ENCODE results near the gene CROCC2. TPM values are rescaled to one million over a fixed set of nuclear protein-coding genes. Genes with fewer than 3 reads are reported as not detected.

The CROCC2 gene
- total RNA-seq, 1 donor from 2014 or later, result not detected

DNA sequence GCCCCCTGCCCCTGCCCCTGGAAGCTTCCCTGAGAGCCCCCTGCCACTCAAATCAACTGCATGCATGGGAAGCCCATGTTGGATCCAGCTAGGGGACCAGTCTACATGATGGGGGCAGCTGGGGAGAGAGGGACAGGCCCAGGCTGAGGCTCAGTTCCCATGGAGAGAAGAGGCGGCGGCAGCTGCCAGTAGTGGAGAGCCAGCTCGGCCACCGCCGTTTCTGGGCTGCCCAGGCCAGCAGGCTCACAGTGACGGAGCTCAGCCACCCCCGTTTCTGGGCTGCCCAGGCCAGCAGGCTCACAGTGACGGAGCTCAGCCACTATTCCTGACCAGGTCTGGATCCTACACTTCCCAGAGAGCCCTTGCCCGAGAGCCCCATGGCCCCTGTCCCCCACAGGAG, 13.8 kb upstream of the CROCC2 start:
- Mint-ChIP-seq H3K27ac (ENCODE audit: unreplicated experiment) (no peak overlapping the region), H3K4me3 (ENCODE audit: unreplicated experiment) (no peak overlapping the region), H3K36me3 (ENCODE audit: low read depth, unreplicated experiment) (no peaks in the 10 kb centered on the region), H3K4me1 (ENCODE audit: unreplicated experiment) (no peaks in the 10 kb centered on the region), H3K9me3 (ENCODE audit: unreplicated experiment) (no peaks in the 10 kb centered on the region), H3K27me3 (ENCODE audit: unreplicated experiment) (peaks cover 2% of the 10 kb centered on the region)
- no peak for DNase-seq (ENCODE audit: low spot score)
- TF ChIP-seq, protein P1, sequence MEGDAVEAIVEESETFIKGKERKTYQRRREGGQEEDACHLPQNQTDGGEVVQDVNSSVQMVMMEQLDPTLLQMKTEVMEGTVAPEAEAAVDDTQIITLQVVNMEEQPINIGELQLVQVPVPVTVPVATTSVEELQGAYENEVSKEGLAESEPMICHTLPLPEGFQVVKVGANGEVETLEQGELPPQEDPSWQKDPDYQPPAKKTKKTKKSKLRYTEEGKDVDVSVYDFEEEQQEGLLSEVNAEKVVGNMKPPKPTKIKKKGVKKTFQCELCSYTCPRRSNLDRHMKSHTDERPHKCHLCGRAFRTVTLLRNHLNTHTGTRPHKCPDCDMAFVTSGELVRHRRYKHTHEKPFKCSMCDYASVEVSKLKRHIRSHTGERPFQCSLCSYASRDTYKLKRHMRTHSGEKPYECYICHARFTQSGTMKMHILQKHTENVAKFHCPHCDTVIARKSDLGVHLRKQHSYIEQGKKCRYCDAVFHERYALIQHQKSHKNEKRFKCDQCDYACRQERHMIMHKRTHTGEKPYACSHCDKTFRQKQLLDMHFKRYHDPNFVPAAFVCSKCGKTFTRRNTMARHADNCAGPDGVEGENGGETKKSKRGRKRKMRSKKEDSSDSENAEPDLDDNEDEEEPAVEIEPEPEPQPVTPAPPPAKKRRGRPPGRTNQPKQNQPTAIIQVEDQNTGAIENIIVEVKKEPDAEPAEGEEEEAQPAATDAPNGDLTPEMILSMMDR (IDR thresholded peaks at IDR 0.05; ENCODE audit: unreplicated experiment), result no peak

DNA sequence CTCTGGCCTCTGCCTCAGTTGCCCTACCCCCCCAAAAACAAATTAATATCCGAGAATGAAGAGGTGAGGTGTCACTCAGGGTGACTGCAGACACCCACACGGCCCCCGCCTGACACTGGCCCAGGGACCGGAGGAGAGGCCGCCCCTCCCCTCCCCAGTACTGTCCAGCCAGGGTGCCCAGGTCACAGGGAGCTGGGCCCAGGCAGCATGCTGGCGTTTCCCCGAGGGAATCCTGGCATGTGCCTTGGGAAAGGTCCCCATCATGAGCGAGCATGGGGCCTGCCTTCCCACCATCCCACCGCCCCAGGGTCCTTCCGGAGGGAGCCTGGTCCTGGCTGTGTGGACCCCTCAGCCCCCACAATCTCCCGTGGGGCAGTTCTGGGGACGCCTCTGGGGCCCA, 13.2 kb upstream of the CROCC2 start:
- Mint-ChIP-seq H3K27ac (ENCODE audit: unreplicated experiment) (no peak overlapping the region), H3K4me1 (ENCODE audit: unreplicated experiment) (no peaks in the 10 kb centered on the region), H3K9me3 (ENCODE audit: unreplicated experiment) (no peaks in the 10 kb centered on the region), H3K4me3 (ENCODE audit: unreplicated experiment) (no peak overlapping the region), H3K27me3 (ENCODE audit: unreplicated experiment) (peaks cover 2% of the 10 kb centered on the region), H3K36me3 (ENCODE audit: low read depth, unreplicated experiment) (no peaks in the 10 kb centered on the region)
- TF ChIP-seq, protein P1 (IDR thresholded peaks at IDR 0.05; ENCODE audit: unreplicated experiment), result no peak
- DNase-seq (ENCODE audit: low spot score), result no peak

DNA sequence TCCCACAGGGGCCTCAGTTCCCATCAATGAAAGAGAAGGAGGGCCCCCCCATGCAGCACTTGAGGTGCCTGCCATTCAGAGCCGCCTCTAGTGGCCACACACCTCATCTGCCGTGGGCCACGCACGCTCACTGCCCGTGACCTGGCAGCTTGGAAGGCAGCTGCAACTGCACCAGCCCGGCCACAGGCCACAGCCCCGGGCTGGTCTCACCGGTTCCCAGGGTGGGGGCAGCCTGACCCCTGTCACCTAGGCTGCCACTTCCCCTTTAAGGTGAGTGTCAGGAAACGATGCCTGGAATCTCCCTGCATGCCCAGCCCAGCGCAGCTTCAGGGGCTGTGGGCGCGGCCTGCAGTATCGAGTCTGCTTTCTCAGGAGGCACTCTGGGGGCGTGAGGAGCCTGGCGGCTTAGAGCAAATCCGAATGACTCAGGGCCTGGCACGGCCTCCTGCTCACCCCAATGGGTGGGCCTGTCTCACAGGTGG, 12.7 kb upstream of the CROCC2 start:
- TF ChIP-seq, protein P1 (IDR thresholded peaks at IDR 0.05; ENCODE audit: unreplicated experiment), result no peak
- Mint-ChIP-seq H3K4me1 (ENCODE audit: unreplicated experiment) (peaks cover 2% of the 10 kb centered on the region), H3K36me3 (ENCODE audit: low read depth, unreplicated experiment) (no peaks in the 10 kb centered on the region), H3K27ac (ENCODE audit: unreplicated experiment) (no peak overlapping the region), H3K9me3 (ENCODE audit: unreplicated experiment) (no peaks in the 10 kb centered on the region), H3K4me3 (ENCODE audit: unreplicated experiment) (no peak overlapping the region), H3K27me3 (ENCODE audit: unreplicated experiment) (peaks cover 2% of the 10 kb centered on the region)
- no peak for DNase-seq (ENCODE audit: low spot score)

DNA sequence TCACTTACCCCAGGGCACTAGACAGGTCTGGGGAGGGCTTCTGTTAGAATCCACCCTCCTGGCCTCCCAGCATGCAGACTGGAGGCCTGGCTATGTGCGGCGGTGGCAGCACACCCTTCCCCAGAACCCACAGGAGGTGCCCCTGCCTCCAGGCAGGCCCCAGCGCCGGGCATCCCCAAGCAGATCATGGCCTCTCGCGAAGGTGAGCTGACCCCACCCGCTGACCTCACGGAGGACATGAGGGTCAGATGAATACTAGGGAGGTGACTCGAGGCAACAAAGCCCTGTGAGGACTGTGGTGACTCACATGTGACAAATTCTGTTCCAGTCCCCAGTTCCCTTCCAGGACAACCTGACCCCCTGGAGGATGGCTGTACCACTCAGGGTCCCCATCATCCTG, 12.1 kb upstream of the CROCC2 start:
- Mint-ChIP-seq H3K27ac (ENCODE audit: unreplicated experiment) (no peak overlapping the region), H3K27me3 (ENCODE audit: unreplicated experiment) (peaks cover 2% of the 10 kb centered on the region), H3K36me3 (ENCODE audit: low read depth, unreplicated experiment) (no peaks in the 10 kb centered on the region), H3K4me3 (ENCODE audit: unreplicated experiment) (no peak overlapping the region), H3K9me3 (ENCODE audit: unreplicated experiment) (no peaks in the 10 kb centered on the region), H3K4me1 (ENCODE audit: unreplicated experiment) (peaks cover 6% of the 10 kb centered on the region)
- TF ChIP-seq, protein P1 (IDR thresholded peaks at IDR 0.05; ENCODE audit: unreplicated experiment), result no peak
- DNase-seq (ENCODE audit: low spot score), result no peak

- TF ChIP-seq, protein P1 (IDR thresholded peaks at IDR 0.05; ENCODE audit: unreplicated experiment), result no peak
- Mint-ChIP-seq H3K9me3 (ENCODE audit: unreplicated experiment) (no peaks in the 10 kb centered on the region), H3K27ac (ENCODE audit: unreplicated experiment) (no peak overlapping the region), H3K27me3 (ENCODE audit: unreplicated experiment) (peaks cover 2% of the 10 kb centered on the region), H3K4me3 (ENCODE audit: unreplicated experiment) (no peak overlapping the region), H3K4me1 (ENCODE audit: unreplicated experiment) (peaks cover 6% of the 10 kb centered on the region), H3K36me3 (ENCODE audit: low read depth, unreplicated experiment) (no peaks in the 10 kb centered on the region)
- DNase-seq (ENCODE audit: low spot score), result no peak
Observed at GRCh38 chr2:240894836-240895558, 11.1 kb upstream of the CROCC2 start.
